ENCODE measurements around the gene MISFA.
"Not testable (repeated sequence)": the region's sequence is repeated elsewhere in the genome, so short reads cannot be mapped to it uniquely, and the experiment has no call there.

MISFA gene

GRCh38 chr11:18599739-18600230 lies at the start of gene MISFA:
TSS of gene MISFA (plus strand) at chr11:18599789. CDS start at chr11:18599929, 140 bp downstream.
- DNase-seq (no peak), ATAC-seq (replicated peaks) (no peak)
- Mint-ChIP-seq H3K9me3 (no peaks in the 10 kb centered on the region), H3K27me3 (no peaks in the 10 kb centered on the region), H3K4me1 (no peaks in the 10 kb centered on the region), H3K4me3 (no peak within 1 kb of the TSS), H3K36me3 (peaks cover 9 to 26% of the 10 kb centered on the region in 2 donors), H3K27ac (no peak within 1 kb of the TSS)

- no peak for DNase-seq
- H3K4me3 Mint-ChIP-seq: no peak overlapping the region
- ATAC-seq (replicated peaks): no peak
- H3K27me3 Mint-ChIP-seq: no peaks in the 10 kb centered on the region
- peaks cover 15 to 30% of the 10 kb centered on the region in 2 donors for H3K36me3 Mint-ChIP-seq
- H3K9me3 Mint-ChIP-seq: no peaks in the 10 kb centered on the region
- no peak overlapping the region for H3K27ac Mint-ChIP-seq
- H3K4me1 Mint-ChIP-seq: no peaks in the 10 kb centered on the region
Observed at GRCh38 chr11:18563090-18563730, 36.4 kb upstream of the MISFA start.

- Mint-ChIP-seq H3K4me3 (no peak overlapping the region), H3K27ac (no peak overlapping the region), H3K9me3 (no peaks in the 10 kb centered on the region), H3K36me3 (peaks cover 14 to 28% of the 10 kb centered on the region in 2 donors), H3K27me3 (no peaks in the 10 kb centered on the region), H3K4me1 (no peaks in the 10 kb centered on the region)
- no peak for ATAC-seq (replicated peaks)
- DNase-seq: no peak
Observed at GRCh38 chr11:18564149-18564548, 35.4 kb upstream of the MISFA start.

- ATAC-seq (replicated peaks) (no peak), DNase-seq (no peak)
- no peak overlapping the region for H3K27ac Mint-ChIP-seq
- no peak overlapping the region for H3K4me3 Mint-ChIP-seq
- no peaks in the 10 kb centered on the region for H3K27me3 Mint-ChIP-seq
- peaks cover 11 to 19% of the 10 kb centered on the region in 2 donors for H3K36me3 Mint-ChIP-seq
- H3K9me3 Mint-ChIP-seq: no peaks in the 10 kb centered on the region
- H3K4me1 Mint-ChIP-seq: no peaks in the 10 kb centered on the region
Observed at GRCh38 chr11:18566406-18566805, 33.2 kb upstream of the MISFA start.

GRCh38 chr11:18567081-18567480 lies 32.5 kb upstream of the MISFA start:
- H3K27me3 Mint-ChIP-seq: no peaks in the 10 kb centered on the region
- H3K27ac Mint-ChIP-seq: no peak overlapping the region
- ATAC-seq (replicated peaks) (no peak), DNase-seq (no peak)
- no peak overlapping the region for H3K4me3 Mint-ChIP-seq
- no peaks in the 10 kb centered on the region for H3K4me1 Mint-ChIP-seq
- H3K36me3 Mint-ChIP-seq: peaks cover 12 to 20% of the 10 kb centered on the region in 2 donors
- no peaks in the 10 kb centered on the region for H3K9me3 Mint-ChIP-seq

GRCh38 chr11:18575361-18575760 lies 24.2 kb upstream of the MISFA start:
- no peaks in the 10 kb centered on the region for H3K9me3 Mint-ChIP-seq
- H3K36me3 Mint-ChIP-seq: peaks cover 32 to 47% of the 10 kb centered on the region in 2 donors
- peaks cover 2 to 6% of the 10 kb centered on the region in 2 donors for H3K4me1 Mint-ChIP-seq
- no peaks in the 10 kb centered on the region for H3K27me3 Mint-ChIP-seq
- DNase-seq (no peak), ATAC-seq (replicated peaks) (no peak)
- no peak overlapping the region for H3K27ac Mint-ChIP-seq
- no peak overlapping the region for H3K4me3 Mint-ChIP-seq

- Mint-ChIP-seq H3K4me1 (peaks cover 0 to 6% of the 10 kb centered on the region in 2 donors), H3K27ac (no peak overlapping the region)
- DNase-seq: no peak
Observed at GRCh38 chr11:18578975-18579598, 20.5 kb upstream of the MISFA start.

GRCh38 chr11:18580113-18580766 lies 19.3 kb upstream of the MISFA start:
- Mint-ChIP-seq H3K4me3 (no peak overlapping the region), H3K27me3 (no peaks in the 10 kb centered on the region), H3K27ac (no peak overlapping the region), H3K36me3 (peaks cover 26 to 30% of the 10 kb centered on the region in 2 donors), H3K4me1 (peaks cover 0 to 6% of the 10 kb centered on the region in 2 donors), H3K9me3 (no peaks in the 10 kb centered on the region)
- no peak for ATAC-seq (replicated peaks)
- no peak for DNase-seq

More at GRCh38 chr11:18578975-18579598, 20.5 kb upstream of the MISFA start:
- Mint-ChIP-seq H3K36me3 (peaks cover 26 to 33% of the 10 kb centered on the region in 2 donors), H3K9me3 (no peaks in the 10 kb centered on the region), H3K27me3 (no peaks in the 10 kb centered on the region), H3K4me3 (no peak overlapping the region)
- no peak for ATAC-seq (replicated peaks)

- H3K4me1 Mint-ChIP-seq: peaks cover 0 to 6% of the 10 kb centered on the region in 2 donors
- H3K27me3 Mint-ChIP-seq: no peaks in the 10 kb centered on the region
- no peak for ATAC-seq (replicated peaks)
- H3K9me3 Mint-ChIP-seq: no peaks in the 10 kb centered on the region
- no peak for DNase-seq
- H3K4me3 Mint-ChIP-seq: no peak overlapping the region
- no peak overlapping the region for H3K27ac Mint-ChIP-seq
- peaks cover 20 to 23% of the 10 kb centered on the region in 2 donors for H3K36me3 Mint-ChIP-seq
Observed at GRCh38 chr11:18581825-18582224, 17.8 kb upstream of the MISFA start.

- DNase-seq (peak; percentile 72), ATAC-seq (replicated peaks) (peak; percentile 72 to 80)
- Mint-ChIP-seq H3K27me3 (no peaks in the 10 kb centered on the region), H3K27ac (no peak within 1 kb of the TSS), H3K36me3 (no peaks in the 10 kb centered on the region), H3K4me3 (no peak within 1 kb of the TSS), H3K9me3 (no peaks in the 10 kb centered on the region), H3K4me1 (peaks cover 4 to 5% of the 10 kb centered on the region in 2 donors)
Observed at GRCh38 chr11:18588297-18589252, 11.0 kb upstream of the MISFA start, which contains the start of gene UEVLD. TSS of gene UEVLD (minus strand) at chr11:18588734. CDS start at chr11:18588654, 80 bp downstream.

- no peak for ATAC-seq (replicated peaks)
- Mint-ChIP-seq H3K9me3 (no peaks in the 10 kb centered on the region), H3K27ac (no peak overlapping the region), H3K36me3 (peaks cover 0 to 6% of the 10 kb centered on the region in 2 donors), H3K4me1 (peaks cover 4 to 5% of the 10 kb centered on the region in 2 donors), H3K4me3 (no peak overlapping the region), H3K27me3 (no peaks in the 10 kb centered on the region)
- DNase-seq: no peak
Observed at GRCh38 chr11:18590571-18590970, 9.0 kb upstream of the MISFA start.

GRCh38 chr11:18594088-18594487 lies 5.5 kb upstream of the MISFA start:
- not testable (repeated sequence) for H3K27me3 Mint-ChIP-seq; DNase-seq; H3K4me1 Mint-ChIP-seq; ATAC-seq (replicated peaks); H3K9me3 Mint-ChIP-seq; H3K4me3 Mint-ChIP-seq; H3K27ac Mint-ChIP-seq
- peaks cover 6 to 24% of the 10 kb centered on the region in 2 donors for H3K36me3 Mint-ChIP-seq

GRCh38 chr11:18594999-18595749 lies 4.4 kb upstream of the MISFA start:
- no peak for ATAC-seq (replicated peaks)
- DNase-seq: no peak
- no peaks in the 10 kb centered on the region for H3K9me3 Mint-ChIP-seq

More at GRCh38 chr11:18594999-18595749, 4.4 kb upstream of the MISFA start:
- Mint-ChIP-seq H3K27ac (no peak overlapping the region), H3K4me3 (no peak overlapping the region), H3K4me1 (peaks cover 2 to 5% of the 10 kb centered on the region in 2 donors), H3K27me3 (no peaks in the 10 kb centered on the region), H3K36me3 (peaks cover 6 to 24% of the 10 kb centered on the region in 2 donors)
